Muscle of arm (tissue), 12 donors: ENCODE data around the gene WNT3A. TPM values are rescaled to one million over a fixed set of nuclear protein-coding genes. Genes with fewer than 3 reads are reported as not detected.

ENCODE experiments used
- DNase-seq: peaks from one replicate; pipeline ENCODE4 v3.0.0-alpha.2; 2013
- polyA plus RNA-seq, 12 donors: library from polyadenylated mRNA; unstranded; fragments of 120-200 nt; gene quantifications; one replicate each; pipeline ENCODE4 v1.2.1, GENCODE V29; 2013; ENCODE audit not compliant: insufficient read length in 12 of 12

WNT3A gene
- polyA plus RNA-seq, 12 donors: 0.04 to 2.0 (median 0.38) TPM; not detected in 8

- no peak for DNase-seq
Observed at GRCh38 chr1:228070173-228070572, 63.4 kb downstream of the WNT3A start.

GRCh38 chr1:228070851-228071250 lies 64.1 kb downstream of the WNT3A start:
- no peak for DNase-seq

GRCh38 chr1:228071839-228072657 lies 65.2 kb downstream of the WNT3A start:
- DNase-seq: no peak

- DNase-seq: no peak
Observed at GRCh38 chr1:228072658-228073043, 65.9 kb downstream of the WNT3A start.

- no peak for DNase-seq
Observed at GRCh38 chr1:228073061-228073856, 66.5 kb downstream of the WNT3A start.

GRCh38 chr1:228073857-228074545 lies 67.2 kb downstream of the WNT3A start:
- DNase-seq: no peak

GRCh38 chr1:228074954-228075730 lies 68.3 kb downstream of the WNT3A start:
- DNase-seq: no peak

- no peak for DNase-seq
Observed at GRCh38 chr1:228075801-228076271, 69.0 kb downstream of the WNT3A start.

GRCh38 chr1:228076796-228077430 lies 70.1 kb downstream of the WNT3A start:
- DNase-seq: no peak

- DNase-seq: no peak
Observed at GRCh38 chr1:228077565-228078330, 71.0 kb downstream of the WNT3A start.

GRCh38 chr1:228079013-228079412 lies 72.2 kb downstream of the WNT3A start:
- DNase-seq: no peak

- DNase-seq: no peak
Observed at GRCh38 chr1:228079601-228080263, 72.9 kb downstream of the WNT3A start.

GRCh38 chr1:228081144-228081543 lies 74.3 kb downstream of the WNT3A start:
- DNase-seq: no peak

- DNase-seq: no peak
Observed at GRCh38 chr1:228081578-228082213, 74.9 kb downstream of the WNT3A start.

GRCh38 chr1:228082214-228082917 lies 75.6 kb downstream of the WNT3A start, which contains the start of gene ARF1:
ARF1 (plus strand) TSS chr1:228082708; CDS start chr1:228097115, 14,407 bp downstream.
- DNase-seq: peak; percentile 95

GRCh38 chr1:228082918-228083870 lies 76.4 kb downstream of the WNT3A start:
- DNase-seq: peak; percentile 68

GRCh38 chr1:228083871-228084278 lies 77.1 kb downstream of the WNT3A start:
- DNase-seq: no peak
